ENCODE data around the gene NLRP3. TPM values are rescaled to one million over a fixed set of nuclear protein-coding genes. Genes with fewer than 3 reads are reported as not detected.

The NLRP3 gene
- total RNA-seq, 4 donors from 2014 or later, result 0.75 to 1.7 (median 0.82) TPM; not detected in 1

- intact Hi-C loops (cut with DNase I; ENCODE audit: low total_unique reads), result no loop called here
- WGBS, 2 donors (ENCODE audit: low coverage in 1 of 2), result 68 to 78% methylated on average over 3 to 4 of the region's 4 CpGs
- TF ChIP-seq CTCF (IDR thresholded peaks at IDR 0.05), result no peak
- TF ChIP-seq EP300 (IDR thresholded peaks at IDR 0.05; ENCODE audit: low read depth), result no peak
- no peak for TF ChIP-seq POLR2AphosphoS5 (IDR thresholded peaks at IDR 0.05)
- TF ChIP-seq POLR2A (IDR thresholded peaks at IDR 0.05), result no peak
Measured at GRCh38 chr1:247442164-247442563, 26.2 kb downstream of the NLRP3 start.

GRCh38 chr1:247443641-247444040 is 27.7 kb downstream of the NLRP3 start:
- Histone ChIP-seq H3K27me3 (no peaks in the 10 kb centered on the region), H3K4me3 (no peak overlapping the region), H3K9me3 (no peaks in the 10 kb centered on the region), H3K27ac (no peak overlapping the region), H3K36me3 (no peaks in the 10 kb centered on the region), H3K4me1 (peaks cover 0 to 5% (median 0%) of the 10 kb centered on the region in 4 donors)
- 72% methylated on average over 5 of the region's 5 CpGs; no CpG with 5 or more reads in 1 of the 2 donors for WGBS, 2 donors (ENCODE audit: low coverage in 1 of 2)
- intact Hi-C loops (cut with DNase I; ENCODE audit: low total_unique reads) (no loop called here), in situ Hi-C loops (cut with MboI; ENCODE audit: low pct_ligation_motif_present in 1 of 4, low pct_unique_long_range_greater_than_20kb in 1 of 4, low sequenced_read_pairs in 3 of 4) (no loop called here)
- no peak for DNase-seq
- TF ChIP-seq CTCF (IDR thresholded peaks at IDR 0.05) (no peak), EP300 (IDR thresholded peaks at IDR 0.05; ENCODE audit: low read depth) (no peak), POLR2A (IDR thresholded peaks at IDR 0.05) (no peak), POLR2AphosphoS5 (IDR thresholded peaks at IDR 0.05) (no peak)

More at GRCh38 chr1:247442164-247442563, 26.2 kb downstream of the NLRP3 start:
- Histone ChIP-seq H3K9me3 (no peaks in the 10 kb centered on the region), H3K27ac (no peak overlapping the region), H3K36me3 (no peaks in the 10 kb centered on the region), H3K27me3 (no peaks in the 10 kb centered on the region), H3K4me1 (peaks cover 0 to 6% (median 4%) of the 10 kb centered on the region in 4 donors), H3K4me3 (no peak overlapping the region)
- DNase-seq, result no peak
- in situ Hi-C loops (cut with MboI; ENCODE audit: low pct_ligation_motif_present in 1 of 4, low pct_unique_long_range_greater_than_20kb in 1 of 4, low sequenced_read_pairs in 3 of 4), result no loop called here

- no peak overlapping the region for H3K27ac ChIP-seq
- TF ChIP-seq CTCF (IDR thresholded peaks at IDR 0.05) (no peak), EP300 (IDR thresholded peaks at IDR 0.05; ENCODE audit: low read depth) (no peak), POLR2A (IDR thresholded peaks at IDR 0.05) (no peak)
- H3K9me3 ChIP-seq, result no peaks in the 10 kb centered on the region
- in situ Hi-C loops (cut with MboI; ENCODE audit: low pct_ligation_motif_present in 1 of 4, low pct_unique_long_range_greater_than_20kb in 1 of 4, low sequenced_read_pairs in 3 of 4), result no loop called here
- H3K4me3 ChIP-seq, result no peak overlapping the region
- peaks cover 0 to 5% (median 0%) of the 10 kb centered on the region in 4 donors for H3K4me1 ChIP-seq
- DNase-seq, result no peak
- no peaks in the 10 kb centered on the region for H3K27me3 ChIP-seq
- intact Hi-C loops (cut with DNase I; ENCODE audit: low total_unique reads), result no loop called here
- WGBS, 2 donors (ENCODE audit: low coverage in 1 of 2), result 60 to 77% methylated on average over 2 to 6 of the region's 6 CpGs
- H3K36me3 ChIP-seq, result no peaks in the 10 kb centered on the region
Measured at GRCh38 chr1:247444571-247444970, 28.6 kb downstream of the NLRP3 start.

GRCh38 chr1:247445526-247446356 is 29.8 kb downstream of the NLRP3 start:
- Histone ChIP-seq H3K9me3 (no peaks in the 10 kb centered on the region), H3K4me1 (peaks cover 0 to 5% (median 0%) of the 10 kb centered on the region in 4 donors), H3K27me3 (no peaks in the 10 kb centered on the region), H3K27ac (no peak overlapping the region), H3K36me3 (no peaks in the 10 kb centered on the region), H3K4me3 (no peak overlapping the region)
- DNase-seq, result no peak
- intact Hi-C loops (cut with DNase I; ENCODE audit: low total_unique reads) (no loop called here), in situ Hi-C loops (cut with MboI; ENCODE audit: low pct_ligation_motif_present in 1 of 4, low pct_unique_long_range_greater_than_20kb in 1 of 4, low sequenced_read_pairs in 3 of 4) (no loop called here)
- TF ChIP-seq POLR2A (IDR thresholded peaks at IDR 0.05) (no peak), EP300 (IDR thresholded peaks at IDR 0.05; ENCODE audit: low read depth) (no peak), POLR2AphosphoS5 (IDR thresholded peaks at IDR 0.05) (no peak), CTCF (IDR thresholded peaks at IDR 0.05) (no peak)
- 78% methylated on average over 11 to 17 of the region's 17 CpGs for WGBS, 2 donors (ENCODE audit: low coverage in 1 of 2)
